Duodenal mucosa (tissue), 2 donors: ENCODE data around the gene SERTAD3.
A peak's percentile ranks its signal among the peaks of the same experiment; 100 is the strongest.
"Not testable (repeated sequence)": the region's sequence is repeated elsewhere in the genome, so short reads cannot be mapped to it uniquely, and the experiment has no call there.

Source experiments
- H3K27ac ChIP-seq: one replicate; pipeline ENCODE4 v1.7.0; 2013; ENCODE audit warnings: low read depth, low read length
- H3K27me3 ChIP-seq, 2 donors: one replicate each; pipeline ENCODE4 v1.7.0; 2013; ENCODE audit warnings: low read length in 2 of 2, control low read depth in 1 of 2; ENCODE audit not compliant: insufficient read depth in 2 of 2, control insufficient read depth in 1 of 2
- H3K36me3 ChIP-seq, 2 donors: one replicate each; pipeline ENCODE4 v1.7.0; 2013; ENCODE audit warnings: low read length in 2 of 2, control low read depth in 1 of 2; ENCODE audit not compliant: insufficient read depth in 2 of 2, control insufficient read depth in 1 of 2
- H3K4me1 ChIP-seq, 2 donors: one replicate each; pipeline ENCODE4 v1.7.0; 2013; ENCODE audit warnings: low read length in 2 of 2, control low read depth in 1 of 2; ENCODE audit not compliant: insufficient read depth in 2 of 2, control insufficient read depth in 1 of 2
- H3K4me3 ChIP-seq, 2 donors: one replicate each; pipeline ENCODE4 v1.7.0; 2013; ENCODE audit warnings: low read length in 2 of 2, low read depth in 1 of 2
- H3K9ac ChIP-seq, 2 donors: one replicate each; pipeline ENCODE4 v1.7.0; 2013; ENCODE audit warnings: low read length in 2 of 2, low read depth in 1 of 2
- H3K9me3 ChIP-seq, 2 donors: one replicate each; pipeline ENCODE4 v1.7.0; 2013; ENCODE audit warnings: low read length in 2 of 2, control low read depth in 1 of 2; ENCODE audit not compliant: control insufficient read depth in 1 of 2

SERTAD3 gene

DNA sequence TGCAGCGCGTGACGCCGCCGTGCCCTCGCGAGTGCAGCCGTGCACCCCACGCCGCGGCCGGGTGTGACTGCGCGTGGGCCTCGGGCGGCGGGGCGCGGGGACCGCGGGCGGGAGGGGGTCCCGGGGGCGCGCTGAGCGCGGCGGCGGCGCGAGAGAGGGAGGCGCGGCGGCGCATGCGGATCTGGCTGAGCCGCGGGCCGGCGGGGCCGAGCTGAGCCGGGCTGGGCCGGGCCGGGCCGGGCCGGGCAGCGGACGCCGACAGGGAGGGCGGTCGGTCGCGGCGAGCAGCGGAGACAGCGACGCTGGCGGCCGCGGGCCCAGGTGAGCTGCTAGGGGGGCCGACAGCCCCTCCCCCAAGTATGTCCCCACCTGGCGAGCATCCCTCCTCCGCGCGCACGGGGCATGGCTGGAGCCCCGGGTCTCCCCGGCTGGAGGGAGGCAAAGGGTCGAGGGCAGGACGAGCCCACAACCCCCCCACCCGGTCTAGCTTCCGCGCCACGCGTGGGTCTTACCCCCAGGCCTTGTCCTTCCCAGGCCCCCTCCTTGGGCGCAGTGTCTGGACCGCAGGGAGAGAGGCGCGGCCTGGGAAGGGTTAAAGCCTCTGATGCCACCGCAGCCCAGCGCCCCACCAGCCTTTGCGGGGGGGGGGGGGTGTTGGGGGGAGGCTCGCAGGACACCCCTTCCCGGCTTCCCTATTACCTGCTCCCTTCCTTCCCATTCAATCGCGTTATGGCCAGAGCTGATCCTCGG is 23.0 kb upstream of the SERTAD3 start, which contains the start of gene SPTBN4:
Gene SPTBN4, plus strand, starts transcription at position 17 of the 750 bp plus-strand sequence. CDS start 5,621 bp downstream, outside the sequence.
- peak within 1 kb of the TSS; percentile 13 for H3K27ac ChIP-seq
- peak within 1 kb of the TSS; percentile 22 to 33 for H3K9ac ChIP-seq
- peak within 1 kb of the TSS; percentile 74 to 84 for H3K4me3 ChIP-seq
- no peaks in the 10 kb centered on the region for H3K9me3 ChIP-seq
- no peaks in the 10 kb centered on the region for H3K36me3 ChIP-seq
- H3K27me3 ChIP-seq: peaks cover 4 to 6% of the 10 kb centered on the region in 2 donors
- H3K4me1 ChIP-seq: peaks cover 21 to 22% of the 10 kb centered on the region in 2 donors

DNA sequence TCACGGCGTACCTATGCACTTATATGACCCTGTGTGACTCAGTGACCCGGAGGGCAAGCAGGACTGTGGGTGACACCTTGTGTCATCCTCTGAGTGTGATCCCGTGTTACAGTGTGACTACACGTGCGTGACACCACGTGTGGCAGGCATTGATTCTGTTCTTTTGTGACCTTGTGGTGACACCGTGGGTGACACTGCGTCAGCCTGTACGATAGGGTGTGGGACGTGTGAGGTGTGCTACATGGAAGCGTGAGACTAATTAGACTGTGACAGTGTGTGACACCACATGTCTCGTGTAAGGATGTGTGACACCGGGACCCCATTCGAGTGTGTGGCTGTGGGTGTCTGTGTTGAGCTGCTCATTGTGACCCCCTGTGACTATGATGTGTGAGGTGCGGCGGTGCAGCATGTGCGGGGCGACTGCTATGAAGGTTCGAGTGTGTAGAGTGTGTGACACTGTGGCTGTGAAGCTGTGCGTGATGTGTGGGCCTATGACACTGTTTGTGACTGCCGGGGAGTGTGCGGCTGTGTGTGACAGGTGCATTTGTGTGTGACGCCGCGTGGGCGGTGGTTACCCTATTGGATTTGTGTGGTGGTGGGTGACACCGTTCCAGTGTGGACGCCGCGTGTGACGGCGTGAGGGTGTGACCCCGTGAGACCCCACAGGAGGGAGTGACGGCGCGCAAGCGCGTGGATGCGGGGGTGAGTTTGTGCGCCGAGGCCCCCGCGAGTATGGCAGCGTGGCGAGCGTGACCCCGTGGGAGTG is 22.3 kb upstream of the SERTAD3 start:
- H3K9ac ChIP-seq: peak overlapping the region; percentile 22 to 33
- peaks cover 4 to 6% of the 10 kb centered on the region in 2 donors for H3K27me3 ChIP-seq
- H3K27ac ChIP-seq: peak overlapping the region; percentile 13
- H3K4me1 ChIP-seq: peaks cover 27% of the 10 kb centered on the region in 2 donors
- H3K9me3 ChIP-seq: no peaks in the 10 kb centered on the region
- peak overlapping the region; percentile 74 to 84 for H3K4me3 ChIP-seq
- H3K36me3 ChIP-seq: no peaks in the 10 kb centered on the region

DNA sequence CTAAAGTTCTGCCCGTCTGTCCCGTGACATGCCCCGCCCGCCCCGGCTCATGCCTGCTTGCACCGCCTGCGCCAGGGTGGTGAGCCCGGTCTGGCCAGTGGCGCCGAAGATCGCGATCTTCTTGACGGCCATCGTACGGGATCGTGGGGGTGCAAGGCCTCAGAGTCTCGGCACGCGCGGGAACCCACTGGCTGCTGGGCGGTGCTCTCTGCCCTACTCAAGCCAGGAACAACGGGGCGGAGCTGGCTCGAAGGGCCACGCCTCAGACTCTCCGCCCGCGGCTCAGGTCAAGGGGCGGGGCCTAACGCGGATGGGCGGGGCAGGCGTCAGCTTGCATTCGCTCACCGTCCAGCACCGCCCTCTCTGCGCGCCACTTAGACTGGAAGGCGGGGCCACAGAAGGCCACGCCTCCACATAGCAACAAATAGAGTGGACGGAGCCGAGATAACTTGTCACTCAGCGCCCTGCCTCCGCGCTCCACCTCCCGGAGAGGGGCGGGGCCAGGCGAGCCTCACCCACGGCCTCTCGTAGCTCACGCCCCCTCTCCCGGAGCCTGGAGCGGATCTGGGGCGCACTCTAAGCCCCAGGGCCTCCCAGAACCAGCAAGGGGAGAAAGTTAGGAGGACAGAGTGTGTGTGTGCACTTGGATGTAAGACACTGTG is 21.6 kb upstream of the SERTAD3 start, which contains the start of gene BLVRB:
Gene BLVRB, minus strand, starts transcription at position 189 of the 662 bp plus-strand sequence. Its CDS starts 57 bp downstream, at position 132.
- Histone ChIP-seq H3K27me3 (peaks cover 4 to 6% of the 10 kb centered on the region in 2 donors), H3K4me1 (peaks cover 27 to 30% of the 10 kb centered on the region in 2 donors), H3K36me3 (no peaks in the 10 kb centered on the region), H3K4me3 (peak within 1 kb of the TSS; percentile 79 to 90), H3K9ac (peak within 1 kb of the TSS; percentile 76 to 96), H3K9me3 (no peaks in the 10 kb centered on the region), H3K27ac (peak within 1 kb of the TSS; percentile 93)

DNA sequence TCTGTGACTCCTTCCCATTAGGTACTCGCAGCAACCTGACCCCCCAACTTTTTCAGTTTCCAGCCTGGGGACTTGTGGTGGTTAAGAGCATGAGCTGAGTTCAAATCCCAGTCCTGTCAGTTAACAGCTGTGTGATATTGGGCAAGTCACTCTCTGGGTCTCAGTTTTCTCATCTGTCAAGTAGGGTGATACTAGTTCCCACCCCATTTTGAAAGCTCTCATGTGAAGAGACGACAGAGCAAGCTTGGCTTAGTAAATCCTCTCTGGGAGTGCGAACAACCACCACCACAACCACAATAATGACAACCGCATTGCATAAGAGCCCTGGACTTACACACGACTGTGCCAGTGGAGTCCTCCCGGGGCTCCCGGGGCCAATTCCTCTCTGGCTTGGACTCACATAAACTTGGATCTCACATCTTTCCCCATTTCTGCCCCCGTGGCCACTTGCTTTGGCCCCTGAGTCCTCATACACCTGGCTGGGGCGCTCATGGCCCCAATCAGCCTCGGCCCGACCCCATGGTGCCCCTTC is 21.0 kb upstream of the SERTAD3 start:
- Histone ChIP-seq H3K27me3 (peaks cover 4 to 6% of the 10 kb centered on the region in 2 donors), H3K9ac (peak overlapping the region; percentile 76 to 96), H3K4me1 (peaks cover 27 to 30% of the 10 kb centered on the region in 2 donors), H3K36me3 (no peaks in the 10 kb centered on the region), H3K27ac (peak overlapping the region; percentile 93), H3K9me3 (no peaks in the 10 kb centered on the region), H3K4me3 (peak overlapping the region; percentile 79 to 90)

DNA sequence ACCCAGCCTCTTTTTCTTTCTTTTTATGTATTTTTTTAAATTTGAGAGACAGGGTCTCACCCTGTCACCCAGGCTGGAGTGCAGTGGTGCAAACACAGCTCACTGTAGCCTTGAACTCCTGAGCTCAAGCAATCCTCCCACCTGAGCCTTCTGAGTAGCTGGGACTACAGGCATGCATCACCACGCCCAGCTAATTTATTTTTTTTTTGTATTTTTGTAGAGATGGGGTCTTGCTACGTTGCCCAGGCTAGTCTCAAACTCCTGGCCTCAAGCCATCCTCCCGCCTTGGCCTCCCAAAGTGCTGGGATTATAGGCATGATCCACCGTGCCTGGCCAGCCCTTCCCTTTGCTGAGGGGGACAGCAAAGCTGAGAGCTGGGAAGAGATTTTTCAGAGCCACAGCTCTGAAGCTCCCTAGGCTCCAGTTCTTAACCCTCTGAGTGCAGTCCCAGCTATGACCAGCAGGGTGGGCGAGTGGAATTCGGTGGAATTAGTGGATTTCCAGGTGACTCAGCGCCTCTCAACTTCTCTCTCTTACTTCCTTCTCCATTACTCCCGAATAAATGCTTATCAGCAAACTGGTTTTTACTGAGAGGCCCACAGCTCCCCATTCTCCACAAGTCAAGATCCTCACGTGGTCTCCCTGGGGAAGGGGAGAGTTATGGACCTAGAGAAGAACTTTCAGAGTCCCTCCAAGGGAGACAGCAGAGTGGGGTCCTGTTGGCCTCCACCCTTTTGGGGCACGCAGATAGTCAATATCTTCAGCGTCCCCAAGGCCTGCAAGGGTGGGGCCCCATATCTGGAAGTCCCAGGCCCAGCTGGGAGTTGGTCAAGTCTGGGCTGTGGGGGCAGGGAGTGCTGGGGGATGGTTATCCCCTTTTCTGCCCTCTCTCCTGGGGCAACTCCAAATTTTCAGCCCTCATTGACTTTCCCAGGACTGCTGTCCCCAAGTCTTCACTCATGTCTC is 20.2 kb upstream of the SERTAD3 start:
- peak overlapping the region; percentile 79 to 90 for H3K4me3 ChIP-seq
- peak overlapping the region; percentile 76 to 96 for H3K9ac ChIP-seq
- peak overlapping the region; percentile 93 for H3K27ac ChIP-seq
- peaks cover 27 to 30% of the 10 kb centered on the region in 2 donors for H3K4me1 ChIP-seq
- no peaks in the 10 kb centered on the region for H3K9me3 ChIP-seq
- H3K36me3 ChIP-seq: no peaks in the 10 kb centered on the region
- peaks cover 4 to 6% of the 10 kb centered on the region in 2 donors for H3K27me3 ChIP-seq

DNA sequence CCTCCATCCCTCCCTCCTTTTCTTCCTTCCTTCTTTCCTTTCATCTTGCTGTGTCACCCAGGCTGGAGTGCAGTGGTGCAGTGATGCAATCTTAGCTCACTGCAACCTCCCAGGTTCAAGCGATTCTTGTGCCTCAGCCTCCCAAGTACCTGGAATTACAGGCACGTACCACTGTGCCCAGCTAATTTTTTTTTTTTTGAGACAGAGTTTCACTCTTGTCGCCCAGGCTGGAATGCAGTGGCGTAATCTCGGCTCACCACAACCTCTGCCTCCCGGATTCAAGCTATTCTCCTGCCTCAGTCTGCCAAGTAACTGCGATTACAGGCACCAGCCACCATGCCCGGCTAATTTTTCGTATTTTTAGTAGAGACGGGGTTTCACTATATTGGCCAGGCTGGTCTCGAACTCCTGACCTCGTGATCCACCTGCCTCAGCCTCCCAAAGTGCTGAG is 19.5 kb upstream of the SERTAD3 start:
- not testable (repeated sequence) for H3K4me3 ChIP-seq, H3K9me3 ChIP-seq, H3K27me3 ChIP-seq, H3K27ac ChIP-seq, H3K36me3 ChIP-seq, H3K9ac ChIP-seq
- peaks cover 27 to 30% of the 10 kb centered on the region in 2 donors for H3K4me1 ChIP-seq

DNA sequence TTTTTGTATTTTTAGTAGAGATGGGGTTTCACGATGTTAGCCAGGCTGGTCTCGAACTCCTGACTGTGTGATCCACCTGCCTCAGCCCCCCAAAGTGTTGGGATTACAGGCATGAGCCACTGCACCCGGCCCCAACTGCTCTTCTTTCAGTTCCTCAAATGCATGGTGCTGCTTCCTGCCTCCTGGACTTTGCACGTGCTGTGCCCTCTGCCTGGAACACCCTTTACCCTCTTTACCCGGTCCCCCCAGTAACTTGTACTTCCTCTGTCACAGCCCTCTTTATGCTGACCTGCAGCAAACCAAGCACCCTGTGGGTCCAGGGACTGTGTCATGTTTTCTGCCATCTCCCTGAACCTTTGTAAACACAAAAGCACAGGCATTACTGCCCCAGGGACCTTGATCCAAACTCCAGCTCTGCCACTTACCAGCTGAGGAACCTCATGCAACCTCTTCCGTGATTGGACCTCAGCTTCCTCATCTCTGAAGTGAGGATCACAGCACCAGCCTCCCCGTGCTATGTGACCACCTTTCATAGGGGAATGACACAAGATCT is 17.6 kb upstream of the SERTAD3 start:
- Histone ChIP-seq H3K4me1 (peaks cover 26 to 30% of the 10 kb centered on the region in 2 donors), H3K36me3 (no peaks in the 10 kb centered on the region), H3K27ac (peak overlapping the region; percentile 44), H3K27me3 (peaks cover 4 to 5% of the 10 kb centered on the region in 2 donors), H3K9me3 (no peaks in the 10 kb centered on the region), H3K9ac (no peak overlapping the region), H3K4me3 (peak overlapping the region; percentile 11 to 16)

GRCh38 chr19:40460185-40460584 is 16.1 kb upstream of the SERTAD3 start:
- H3K36me3 ChIP-seq: peaks cover 0 to 3% of the 10 kb centered on the region in 2 donors
- H3K9ac ChIP-seq: no peak overlapping the region
- H3K9me3 ChIP-seq: no peaks in the 10 kb centered on the region
- H3K4me1 ChIP-seq: peaks cover 14 to 22% of the 10 kb centered on the region in 2 donors
- H3K27me3 ChIP-seq: no peaks in the 10 kb centered on the region
- H3K27ac ChIP-seq: no peak overlapping the region
- H3K4me3 ChIP-seq: no peak overlapping the region

DNA sequence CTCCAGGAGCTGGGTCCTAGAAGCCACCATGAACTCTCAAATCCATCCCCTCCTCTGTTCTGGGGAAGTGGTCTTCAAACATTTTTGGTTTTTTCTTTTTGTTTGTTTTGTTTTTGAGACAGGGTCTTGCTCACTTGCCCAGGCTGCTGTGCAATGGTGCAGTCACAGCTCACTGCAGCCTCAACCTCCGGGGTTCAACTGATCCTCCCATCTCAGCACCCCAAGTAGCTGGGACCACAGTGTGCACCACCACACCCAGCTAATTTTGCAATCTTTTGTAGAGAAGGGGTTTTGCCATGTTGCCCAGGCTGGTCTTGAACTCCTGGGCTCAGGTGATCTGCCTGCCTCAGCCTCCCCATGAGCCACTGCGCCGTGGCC is 14.5 kb upstream of the SERTAD3 start:
- H3K9ac ChIP-seq: no peak overlapping the region
- H3K9me3 ChIP-seq: no peaks in the 10 kb centered on the region
- H3K36me3 ChIP-seq: peaks cover 0 to 4% of the 10 kb centered on the region in 2 donors
- H3K4me1 ChIP-seq: peaks cover 6 to 12% of the 10 kb centered on the region in 2 donors
- H3K27ac ChIP-seq: no peak overlapping the region
- H3K4me3 ChIP-seq: no peak overlapping the region
- H3K27me3 ChIP-seq: no peaks in the 10 kb centered on the region
